ENCODE data around the gene CUEDC1.

Gene CUEDC1

GRCh38 chr17:57876023-57876865 is 79.0 kb downstream of the CUEDC1 start:
- no peak for DNase-seq

GRCh38 chr17:57875290-57876022 is 79.8 kb downstream of the CUEDC1 start:
- no peak for DNase-seq

More at GRCh38 chr17:57876023-57876865, 79.0 kb downstream of the CUEDC1 start:
- TF ChIP-seq POLR2A (IDR thresholded peaks at IDR 0.05; ENCODE audit: low read length) (no peak), GATA1 (IDR thresholded peaks at IDR 0.05; ENCODE audit: low read depth, low read length) (no peak)

GRCh38 chr17:57874434-57875289 is 80.5 kb downstream of the CUEDC1 start:
- DNase-seq: no peak
- no peak for TF ChIP-seq GATA1 (IDR thresholded peaks at IDR 0.05; ENCODE audit: low read depth, low read length)
- no peak for TF ChIP-seq POLR2A (IDR thresholded peaks at IDR 0.05; ENCODE audit: low read length)

More at GRCh38 chr17:57875290-57876022, 79.8 kb downstream of the CUEDC1 start:
- no peak for TF ChIP-seq GATA1 (IDR thresholded peaks at IDR 0.05; ENCODE audit: low read depth, low read length)
- TF ChIP-seq POLR2A (IDR thresholded peaks at IDR 0.05; ENCODE audit: low read length): no peak

- no peak for TF ChIP-seq GATA1 (IDR thresholded peaks at IDR 0.05; ENCODE audit: low read depth, low read length)
- no peak for TF ChIP-seq POLR2A (IDR thresholded peaks at IDR 0.05; ENCODE audit: low read length)
- DNase-seq: no peak
Observed at GRCh38 chr17:57874058-57874419, 81.2 kb downstream of the CUEDC1 start.

- DNase-seq: no peak
- no peak for TF ChIP-seq POLR2A (IDR thresholded peaks at IDR 0.05; ENCODE audit: low read length)
- no peak for TF ChIP-seq GATA1 (IDR thresholded peaks at IDR 0.05; ENCODE audit: low read depth, low read length)
Observed at GRCh38 chr17:57873261-57874057, 81.8 kb downstream of the CUEDC1 start.

- DNase-seq: no peak
- TF ChIP-seq GATA1 (IDR thresholded peaks at IDR 0.05; ENCODE audit: low read depth, low read length) (no peak), POLR2A (IDR thresholded peaks at IDR 0.05; ENCODE audit: low read length) (no peak)
Observed at GRCh38 chr17:57872536-57872935, 82.7 kb downstream of the CUEDC1 start.

GRCh38 chr17:57871863-57872262 is 83.3 kb downstream of the CUEDC1 start:
- no peak for DNase-seq
- TF ChIP-seq POLR2A (IDR thresholded peaks at IDR 0.05; ENCODE audit: low read length) (no peak), GATA1 (IDR thresholded peaks at IDR 0.05; ENCODE audit: low read depth, low read length) (no peak)

GRCh38 chr17:57871155-57871554 is 84.1 kb downstream of the CUEDC1 start:
- TF ChIP-seq GATA1 (IDR thresholded peaks at IDR 0.05; ENCODE audit: low read depth, low read length) (no peak), POLR2A (IDR thresholded peaks at IDR 0.05; ENCODE audit: low read length) (no peak)
- no peak for DNase-seq

GRCh38 chr17:57870283-57870635 is 85.0 kb downstream of the CUEDC1 start:
- TF ChIP-seq GATA1 (IDR thresholded peaks at IDR 0.05; ENCODE audit: low read depth, low read length): no peak
- TF ChIP-seq POLR2A (IDR thresholded peaks at IDR 0.05; ENCODE audit: low read length): no peak
- DNase-seq: no peak

GRCh38 chr17:57869617-57870282 is 85.5 kb downstream of the CUEDC1 start:
- no peak for DNase-seq
- TF ChIP-seq POLR2A (IDR thresholded peaks at IDR 0.05; ENCODE audit: low read length): no peak
- TF ChIP-seq GATA1 (IDR thresholded peaks at IDR 0.05; ENCODE audit: low read depth, low read length): no peak

GRCh38 chr17:57868910-57869616 is 86.1 kb downstream of the CUEDC1 start:
- TF ChIP-seq GATA1 (IDR thresholded peaks at IDR 0.05; ENCODE audit: low read depth, low read length): no peak
- no peak for TF ChIP-seq POLR2A (IDR thresholded peaks at IDR 0.05; ENCODE audit: low read length)
- no peak for DNase-seq
